WI38 (cell line): ENCODE results near the gene ERGIC1.

ENCODE experiments used
- H3K4me3 ChIP-seq: 2 replicates; pipeline ENCODE4 v1.5.1; 2011; ENCODE audit warnings: low read depth, mild to moderate bottlenecking, control low read depth, low read length
- CTCF ChIP-seq: IDR thresholded peaks from 2 replicates; pipeline ENCODE4 v1.5.1; 2012; ENCODE audit warnings: low read depth, mild to moderate bottlenecking, control low read depth, low read length

ERGIC1 gene

GRCh38 chr5:172857982-172858381, 23.9 kb downstream of the ERGIC1 start:
- no peak for TF ChIP-seq CTCF
- no peak overlapping the region for H3K4me3 ChIP-seq

GRCh38 chr5:172858511-172858989, 24.5 kb downstream of the ERGIC1 start:
- no peak for TF ChIP-seq CTCF
- no peak overlapping the region for H3K4me3 ChIP-seq

- H3K4me3 ChIP-seq, result no peak overlapping the region
- no peak for TF ChIP-seq CTCF
These were observed 25.1 kb downstream of the ERGIC1 start for GRCh38 chr5:172858990-172859811.

DNA sequence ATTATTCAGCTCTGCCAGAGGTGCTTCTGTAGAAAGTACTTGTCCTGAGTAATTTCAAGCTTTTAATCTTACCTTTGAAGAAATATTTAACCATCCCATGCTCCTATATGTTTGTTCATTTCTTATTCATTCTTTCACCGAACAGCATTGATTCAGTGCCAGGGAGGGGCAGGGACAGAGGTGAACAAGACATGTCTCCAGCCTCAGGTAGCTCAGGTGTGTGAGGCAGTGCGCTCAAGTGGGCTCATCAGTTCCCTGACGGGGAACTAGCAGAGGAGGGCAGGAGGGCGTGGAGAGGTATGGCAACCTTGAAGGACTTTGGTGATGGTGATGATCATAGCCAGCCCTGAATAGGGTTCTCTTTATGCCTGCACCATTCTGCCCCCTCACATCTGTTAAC, 25.9 kb downstream of the ERGIC1 start:
- TF ChIP-seq CTCF, result no peak
- no peak overlapping the region for H3K4me3 ChIP-seq

DNA sequence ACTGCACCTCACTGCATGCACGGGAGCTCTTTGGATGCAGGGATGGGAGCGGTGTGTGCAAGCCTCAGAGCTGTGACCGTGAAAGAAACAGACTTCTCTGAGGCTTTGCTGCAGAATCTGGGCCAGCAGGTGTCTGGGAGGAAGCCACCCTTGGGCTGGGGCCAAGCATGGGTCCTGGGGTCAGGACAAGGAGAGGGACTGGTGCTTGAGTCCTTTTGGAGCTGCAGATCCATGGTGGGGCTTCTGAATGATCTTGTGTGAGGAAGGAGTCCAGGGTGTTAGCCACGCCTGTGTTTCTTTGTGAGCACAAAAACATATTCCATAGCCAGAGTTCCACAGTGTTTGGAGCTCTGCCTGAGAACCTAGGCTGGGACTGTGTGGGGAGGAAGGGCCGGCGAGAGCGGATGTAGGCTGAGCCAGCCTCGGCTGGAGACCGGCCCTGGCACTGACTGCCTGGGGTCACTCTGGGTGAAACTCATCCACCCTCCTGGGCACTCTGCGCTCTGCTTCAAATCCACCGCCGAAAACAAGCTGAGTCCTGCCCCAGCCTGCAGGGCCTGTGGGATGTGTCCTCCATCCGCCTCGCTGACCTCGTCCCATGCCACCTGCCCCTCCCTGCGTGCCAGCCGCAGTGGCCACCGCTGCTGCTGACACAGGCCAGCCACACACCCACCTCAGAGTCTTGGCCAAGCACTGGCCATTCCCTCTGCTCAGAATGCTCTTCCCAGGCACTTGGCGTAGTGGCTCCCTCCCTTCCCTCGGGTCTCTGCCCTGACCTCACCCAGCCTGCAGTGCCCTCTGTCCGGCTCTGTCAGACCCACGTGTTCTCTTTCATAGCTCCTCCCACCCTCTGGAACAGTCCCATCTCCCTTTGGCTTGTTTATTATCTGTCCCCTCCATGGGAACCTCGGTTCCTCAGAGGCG, 26.7 kb downstream of the ERGIC1 start:
- TF ChIP-seq CTCF, result no peak
- no peak overlapping the region for H3K4me3 ChIP-seq

GRCh38 chr5:172861461-172861860, 27.4 kb downstream of the ERGIC1 start:
- H3K4me3 ChIP-seq, result no peak overlapping the region
- no peak for TF ChIP-seq CTCF
